SKM-1 (cell line): ENCODE measurements around the gene RACGAP1.
"Not testable (repeated sequence)": the region's sequence is repeated elsewhere in the genome, so short reads cannot be mapped to it uniquely, and the experiment has no call there.

Source experiments
- DNase-seq: peaks from one replicate; lab custom pipeline; 2025; ENCODE audit not compliant: unreplicated experiment; lab: John Stamatoyannopoulos, UW

The RACGAP1 gene

GRCh38 chr12:49990273-49990672, 35.0 kb downstream of the RACGAP1 start:
- DNase-seq = no peak

GRCh38 chr12:49989400-49989799, 35.9 kb downstream of the RACGAP1 start:
- DNase-seq = not testable (repeated sequence)

GRCh38 chr12:49987625-49988303, 37.5 kb downstream of the RACGAP1 start:
- peak; percentile 50 for DNase-seq

GRCh38 chr12:49986476-49986875, 38.8 kb downstream of the RACGAP1 start:
- not testable (repeated sequence) for DNase-seq

- DNase-seq = no peak
Measured at GRCh38 chr12:49985981-49986380, 39.3 kb downstream of the RACGAP1 start.

- no peak for DNase-seq
Measured at GRCh38 chr12:49984476-49985359, 40.6 kb downstream of the RACGAP1 start.

GRCh38 chr12:49983892-49984291, 41.4 kb downstream of the RACGAP1 start:
- DNase-seq = no peak

- DNase-seq = no peak
Measured at GRCh38 chr12:49982246-49983087, 42.8 kb downstream of the RACGAP1 start.

GRCh38 chr12:49980501-49981349, 44.6 kb downstream of the RACGAP1 start:
- no peak for DNase-seq

- no peak for DNase-seq
Measured at GRCh38 chr12:49979791-49980190, 45.5 kb downstream of the RACGAP1 start.

- DNase-seq = no peak
Measured at GRCh38 chr12:49979016-49979586, 46.2 kb downstream of the RACGAP1 start.

GRCh38 chr12:49978125-49978524, 47.2 kb downstream of the RACGAP1 start:
- no peak for DNase-seq

- DNase-seq = no peak
Measured at GRCh38 chr12:49976557-49976956, 48.7 kb downstream of the RACGAP1 start.

- DNase-seq = no peak
Measured at GRCh38 chr12:49975318-49975761, 50.0 kb downstream of the RACGAP1 start.

- DNase-seq = no peak
Measured at GRCh38 chr12:49974677-49975317, 50.5 kb downstream of the RACGAP1 start.

GRCh38 chr12:49974231-49974675, 51.0 kb downstream of the RACGAP1 start:
- DNase-seq = no peak

- no peak for DNase-seq
Measured at GRCh38 chr12:49973361-49973830, 51.9 kb downstream of the RACGAP1 start.

GRCh38 chr12:49972641-49973360, 52.5 kb downstream of the RACGAP1 start, which contains the start of gene AQP6:
AQP6 (plus strand) TSS chr12:49972947; CDS start chr12:49973174, 227 bp downstream.
- DNase-seq = no peak
